HG03558 (cell line): ENCODE measurements around the gene RPL38.

Source experiments
- ATAC-seq: cut with Tn5 transposase; IDR thresholded peaks from one replicate; pipeline ENCODE4 v1.9.1; 2021; ENCODE audit warnings: moderate number of reproducible peaks; ENCODE audit not compliant: unreplicated experiment; ENCODE audit errors: extremely low read depth

The RPL38 gene

GRCh38 chr17:74223901-74224300 is 20.4 kb downstream of the RPL38 start:
- no peak for ATAC-seq

- no peak for ATAC-seq
Measured at GRCh38 chr17:74224959-74225725, 21.7 kb downstream of the RPL38 start.

GRCh38 chr17:74226252-74226651 is 22.8 kb downstream of the RPL38 start:
- no peak for ATAC-seq

- no peak for ATAC-seq
Measured at GRCh38 chr17:74227271-74228080, 24.0 kb downstream of the RPL38 start.

GRCh38 chr17:74228306-74228978 is 25.0 kb downstream of the RPL38 start:
- no peak for ATAC-seq

- ATAC-seq: no peak
Measured at GRCh38 chr17:74230896-74231295, 27.4 kb downstream of the RPL38 start.

- no peak for ATAC-seq
Measured at GRCh38 chr17:74231928-74232907, 28.7 kb downstream of the RPL38 start.

- ATAC-seq: no peak
Measured at GRCh38 chr17:74233937-74234336, 30.5 kb downstream of the RPL38 start.

GRCh38 chr17:74234486-74234885 is 31.0 kb downstream of the RPL38 start:
- no peak for ATAC-seq

- no peak for ATAC-seq
Measured at GRCh38 chr17:74235040-74235581, 31.6 kb downstream of the RPL38 start.

GRCh38 chr17:74235911-74236371 is 32.5 kb downstream of the RPL38 start:
- no peak for ATAC-seq

- ATAC-seq: no peak
Measured at GRCh38 chr17:74237321-74237720, 33.8 kb downstream of the RPL38 start.

- ATAC-seq: no peak
Measured at GRCh38 chr17:74239172-74239571, 35.7 kb downstream of the RPL38 start.

GRCh38 chr17:74240618-74241205 is 37.2 kb downstream of the RPL38 start:
- ATAC-seq: no peak

GRCh38 chr17:74241431-74241830 is 38.0 kb downstream of the RPL38 start:
- no peak for ATAC-seq

- no peak for ATAC-seq
Measured at GRCh38 chr17:74241847-74242246, 38.4 kb downstream of the RPL38 start.

GRCh38 chr17:74243013-74243755 is 39.7 kb downstream of the RPL38 start:
- ATAC-seq: no peak

- ATAC-seq: no peak
Measured at GRCh38 chr17:74244128-74244527, 40.6 kb downstream of the RPL38 start.
